ENCODE results near the gene PDE7B. TPM values are rescaled to one million over a fixed set of nuclear protein-coding genes. Genes with fewer than 3 reads are reported as not detected.

Gene PDE7B
- polyA plus RNA-seq, 1 donor (not counting 4 experiments of a cell fraction or from before 2014, with no cell fraction given) = 0.01 TPM

DNA sequence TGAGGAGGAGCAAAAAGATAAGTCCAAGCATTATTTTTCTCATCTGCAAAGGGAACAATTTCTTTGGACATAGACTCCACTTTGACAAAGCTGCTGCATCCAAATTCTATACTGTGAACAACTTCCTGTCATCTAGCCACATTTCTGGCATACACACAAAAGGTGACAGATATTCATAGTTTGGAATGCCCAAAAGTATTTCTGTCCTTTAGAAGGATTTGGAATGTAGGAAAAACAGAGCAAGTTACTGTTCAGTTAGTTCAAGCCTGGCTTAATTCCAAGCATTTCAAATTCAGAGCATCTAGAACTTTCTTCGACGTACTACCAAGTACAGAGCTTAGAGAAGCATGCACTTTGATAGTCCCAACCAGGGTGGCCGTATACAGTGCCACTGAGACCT, 134.0 kb downstream of the PDE7B start:
- Histone ChIP-seq H3K27ac (ENCODE audit: control insufficient read depth, insufficient read depth, low read length) (no peak overlapping the region), H3K9me3 (ENCODE audit: control insufficient read depth, low read depth, low read length) (no peaks in the 10 kb centered on the region), H3K9ac (ENCODE audit: control insufficient read depth, extremely low read depth, insufficient read depth, low read length) (no peak overlapping the region), H3K9me1 (ENCODE audit: control insufficient read depth, extremely low read depth, insufficient read depth, low read length) (no peaks in the 10 kb centered on the region), H3K4me2 (ENCODE audit: control insufficient read depth, extremely low read depth, insufficient read depth, low read depth, low read length) (no peak overlapping the region), H3K27me3 (ENCODE audit: control insufficient read depth, extremely low read depth, insufficient read depth, low read length) (no peaks in the 10 kb centered on the region), H4K20me1 (ENCODE audit: control insufficient read depth, extremely low read depth, insufficient read depth, low read length) (no peaks in the 10 kb centered on the region), H2AFZ (ENCODE audit: control insufficient read depth, low read length) (no peak overlapping the region), H3K79me2 (ENCODE audit: control insufficient read depth, insufficient read depth, low read length) (no peaks in the 10 kb centered on the region), H3K36me3 (ENCODE audit: control insufficient read depth in 2 of 2, extremely low read depth in 1 of 2, insufficient read depth in 2 of 2, low read length in 2 of 2) (no peaks in the 10 kb centered on the region), H3K4me3 (ENCODE audit: control insufficient read depth in 2 of 3, extremely low read depth in 1 of 3, insufficient read depth in 2 of 3, low read depth in 1 of 3, low read length in 3 of 3) (no peak overlapping the region), H3K4me1 (ENCODE audit: control insufficient read depth, extremely low read depth, insufficient read depth, low read length) (no peaks in the 10 kb centered on the region)
- DNase-seq (ENCODE audit: low read depth, low spot score) (no peak), FAIRE-seq (no peak)
- TF ChIP-seq, protein P1, sequence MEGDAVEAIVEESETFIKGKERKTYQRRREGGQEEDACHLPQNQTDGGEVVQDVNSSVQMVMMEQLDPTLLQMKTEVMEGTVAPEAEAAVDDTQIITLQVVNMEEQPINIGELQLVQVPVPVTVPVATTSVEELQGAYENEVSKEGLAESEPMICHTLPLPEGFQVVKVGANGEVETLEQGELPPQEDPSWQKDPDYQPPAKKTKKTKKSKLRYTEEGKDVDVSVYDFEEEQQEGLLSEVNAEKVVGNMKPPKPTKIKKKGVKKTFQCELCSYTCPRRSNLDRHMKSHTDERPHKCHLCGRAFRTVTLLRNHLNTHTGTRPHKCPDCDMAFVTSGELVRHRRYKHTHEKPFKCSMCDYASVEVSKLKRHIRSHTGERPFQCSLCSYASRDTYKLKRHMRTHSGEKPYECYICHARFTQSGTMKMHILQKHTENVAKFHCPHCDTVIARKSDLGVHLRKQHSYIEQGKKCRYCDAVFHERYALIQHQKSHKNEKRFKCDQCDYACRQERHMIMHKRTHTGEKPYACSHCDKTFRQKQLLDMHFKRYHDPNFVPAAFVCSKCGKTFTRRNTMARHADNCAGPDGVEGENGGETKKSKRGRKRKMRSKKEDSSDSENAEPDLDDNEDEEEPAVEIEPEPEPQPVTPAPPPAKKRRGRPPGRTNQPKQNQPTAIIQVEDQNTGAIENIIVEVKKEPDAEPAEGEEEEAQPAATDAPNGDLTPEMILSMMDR (optimal IDR thresholded peaks at IDR 0.05 in 1 of 3, IDR thresholded peaks at IDR 0.05 in 1 of 3, conservative IDR thresholded peaks at IDR 0.05 in 1 of 3; ENCODE audit: extremely low read depth in 1 of 3, insufficient read depth in 2 of 3, low read length in 3 of 3) = no peak
- TF ChIP-seq EZH2 (IDR thresholded peaks at IDR 0.05; ENCODE audit: low read length) = no peak
- dilution Hi-C loops (cut with MboI; ENCODE audit: extremely low pct_ligation_motif_present, low sequenced_read_pairs) = no loop called here

GRCh38 chr6:135987226-135987625, 135.7 kb downstream of the PDE7B start:
- H3K4me2 ChIP-seq (ENCODE audit: control insufficient read depth, extremely low read depth, insufficient read depth, low read depth, low read length) = no peak overlapping the region
- no peaks in the 10 kb centered on the region for H3K4me1 ChIP-seq (ENCODE audit: control insufficient read depth, extremely low read depth, insufficient read depth, low read length)
- TF ChIP-seq, protein P1 (optimal IDR thresholded peaks at IDR 0.05 in 1 of 3, IDR thresholded peaks at IDR 0.05 in 1 of 3, conservative IDR thresholded peaks at IDR 0.05 in 1 of 3; ENCODE audit: extremely low read depth in 1 of 3, insufficient read depth in 2 of 3, low read length in 3 of 3) = no peak
- no peak for TF ChIP-seq EZH2 (IDR thresholded peaks at IDR 0.05; ENCODE audit: low read length)
- H3K9me1 ChIP-seq (ENCODE audit: control insufficient read depth, extremely low read depth, insufficient read depth, low read length) = no peaks in the 10 kb centered on the region
- no peak for DNase-seq (ENCODE audit: low read depth, low spot score)
- H3K36me3 ChIP-seq (ENCODE audit: control insufficient read depth in 2 of 2, extremely low read depth in 1 of 2, insufficient read depth in 2 of 2, low read length in 2 of 2) = no peaks in the 10 kb centered on the region
- no peaks in the 10 kb centered on the region for H4K20me1 ChIP-seq (ENCODE audit: control insufficient read depth, extremely low read depth, insufficient read depth, low read length)
- no peak overlapping the region for H2AFZ ChIP-seq (ENCODE audit: control insufficient read depth, low read length)
- no peak overlapping the region for H3K9ac ChIP-seq (ENCODE audit: control insufficient read depth, extremely low read depth, insufficient read depth, low read length)
- no peaks in the 10 kb centered on the region for H3K9me3 ChIP-seq (ENCODE audit: control insufficient read depth, low read depth, low read length)
- dilution Hi-C loops (cut with MboI; ENCODE audit: extremely low pct_ligation_motif_present, low sequenced_read_pairs) = no loop called here
- H3K4me3 ChIP-seq (ENCODE audit: control insufficient read depth in 2 of 3, extremely low read depth in 1 of 3, insufficient read depth in 2 of 3, low read depth in 1 of 3, low read length in 3 of 3) = no peak overlapping the region
- no peaks in the 10 kb centered on the region for H3K27me3 ChIP-seq (ENCODE audit: control insufficient read depth, extremely low read depth, insufficient read depth, low read length)
- H3K79me2 ChIP-seq (ENCODE audit: control insufficient read depth, insufficient read depth, low read length) = no peaks in the 10 kb centered on the region
- FAIRE-seq = no peak
- H3K27ac ChIP-seq (ENCODE audit: control insufficient read depth, insufficient read depth, low read length) = no peak overlapping the region
